GM21360 (cell line): ENCODE measurements around the gene C10orf88.

Source experiments
- ATAC-seq: cut with Tn5 transposase; IDR thresholded peaks from one replicate; pipeline ENCODE4 v1.9.1; 2021; ENCODE audit warnings: mild to moderate bottlenecking, moderate library complexity; ENCODE audit not compliant: unreplicated experiment

Gene C10orf88

GRCh38 chr10:122953902-122954730 lies at the start of gene C10orf88:
C10orf88 (minus strand) TSS chr10:122954227; CDS start chr10:122954178, 49 bp downstream.
- ATAC-seq: peak; percentile 99

GRCh38 chr10:123001370-123001769 lies 47.3 kb upstream of the C10orf88 start:
- no peak for ATAC-seq

GRCh38 chr10:123000155-123000554 lies 46.1 kb upstream of the C10orf88 start:
- no peak for ATAC-seq

DNA sequence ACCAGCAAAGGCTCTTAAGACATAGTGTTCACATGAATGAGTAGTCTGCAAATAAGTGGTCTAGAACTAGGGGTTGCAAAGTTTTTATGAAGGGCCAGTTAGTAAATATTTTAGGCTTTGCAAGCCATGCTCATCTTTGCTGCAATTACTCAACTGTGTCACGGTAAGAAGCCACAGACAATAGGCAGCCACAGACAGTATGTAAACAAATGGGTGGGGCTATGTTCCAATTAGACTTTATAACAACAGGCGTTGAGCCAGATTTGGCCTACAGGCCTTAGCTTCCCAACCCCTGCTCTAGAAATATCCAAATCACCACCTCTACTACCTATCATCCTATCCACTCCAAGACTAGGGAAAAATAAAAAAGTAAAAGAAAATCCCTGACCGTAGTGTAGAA lies 45.3 kb upstream of the C10orf88 start:
- no peak for ATAC-seq

- no peak for ATAC-seq
Observed at GRCh38 chr10:122998934-122999333, 44.9 kb upstream of the C10orf88 start.

DNA sequence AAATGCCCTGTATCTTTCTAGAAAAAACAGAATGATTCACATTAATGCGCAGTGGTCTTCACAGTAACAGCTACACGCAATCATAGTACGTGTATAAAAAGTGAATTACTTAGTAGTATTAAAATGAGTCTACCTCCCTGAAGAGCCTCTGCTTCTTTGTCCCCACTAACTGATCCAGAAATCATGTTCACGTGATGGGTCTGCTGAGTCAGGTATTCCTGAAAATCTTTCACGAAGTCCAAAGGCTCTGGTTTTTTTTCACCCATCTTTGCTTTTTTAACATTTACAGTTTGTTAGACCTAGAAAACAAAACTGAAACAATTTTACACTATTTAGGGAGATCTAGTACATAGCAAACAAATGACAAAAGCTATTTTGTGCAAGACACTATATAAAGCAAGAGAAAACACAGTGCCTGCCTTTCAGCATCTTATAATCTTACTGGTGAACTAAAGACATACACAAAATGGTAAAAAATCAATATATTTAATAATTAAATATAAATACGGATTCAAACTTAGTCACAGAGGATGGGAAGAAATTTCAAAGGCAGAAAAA lies 44.4 kb upstream of the C10orf88 start:
- ATAC-seq: no peak

DNA sequence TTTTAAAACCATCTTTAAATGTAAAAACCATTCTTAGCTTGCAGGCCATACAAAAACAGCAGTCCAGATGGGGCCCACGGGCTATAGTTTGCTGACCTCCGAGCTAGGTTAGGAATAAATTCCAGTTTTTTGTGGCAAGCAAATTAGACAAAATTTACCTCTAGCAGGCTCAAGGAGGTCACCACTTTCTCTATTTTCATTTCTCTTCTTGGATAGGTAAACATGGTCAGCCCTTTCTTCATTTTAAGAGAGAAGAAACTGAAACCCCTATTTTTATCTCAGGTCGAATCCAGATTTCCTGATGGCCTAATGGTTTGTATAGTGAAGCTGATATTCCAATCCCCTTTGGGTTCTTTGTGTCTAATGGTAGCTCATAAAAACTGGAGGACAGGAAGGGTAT lies 43.8 kb upstream of the C10orf88 start:
- no peak for ATAC-seq

DNA sequence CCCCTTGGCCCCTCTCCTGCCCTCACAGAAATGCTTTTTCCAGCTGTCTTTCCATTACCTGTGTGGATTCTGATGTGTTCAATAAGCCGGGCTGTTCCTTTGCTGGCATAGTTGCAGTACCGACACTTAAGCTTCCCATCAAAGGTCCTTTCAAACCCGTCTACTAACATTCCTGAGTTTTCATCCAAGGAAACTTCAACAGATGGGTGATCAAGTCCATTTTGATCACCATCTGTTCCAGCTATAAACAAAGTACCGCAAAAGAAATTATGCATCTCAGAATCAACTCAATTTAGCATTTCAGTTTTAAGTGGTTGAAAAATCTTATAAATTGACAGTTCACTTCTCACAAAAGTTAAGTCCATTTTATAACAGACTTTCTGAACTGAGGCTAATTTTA lies 41.9 kb upstream of the C10orf88 start:
- no peak for ATAC-seq

GRCh38 chr10:122993797-122994336 lies 39.8 kb upstream of the C10orf88 start:
- no peak for ATAC-seq

GRCh38 chr10:122992031-122992585 lies 38.1 kb upstream of the C10orf88 start:
- ATAC-seq: no peak

DNA sequence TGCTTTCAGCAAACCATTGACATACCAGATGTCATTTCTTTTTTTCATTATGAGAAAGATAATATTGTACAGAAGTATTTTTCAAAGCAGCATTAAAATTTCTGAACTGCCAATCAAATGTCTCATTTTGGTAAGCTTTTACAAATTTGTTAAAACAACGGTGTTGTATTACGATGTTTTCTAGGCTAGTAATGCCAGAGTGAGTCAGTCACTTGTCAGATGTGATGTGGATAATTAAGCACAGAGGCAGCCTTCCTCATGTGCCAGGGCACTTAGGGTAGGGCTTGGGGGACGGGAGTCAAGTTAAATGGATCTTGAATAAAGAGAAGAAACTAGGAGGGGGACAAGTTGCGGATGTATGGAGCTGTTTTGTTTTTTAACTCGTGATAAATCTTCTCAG lies 36.3 kb upstream of the C10orf88 start:
- no peak for ATAC-seq

DNA sequence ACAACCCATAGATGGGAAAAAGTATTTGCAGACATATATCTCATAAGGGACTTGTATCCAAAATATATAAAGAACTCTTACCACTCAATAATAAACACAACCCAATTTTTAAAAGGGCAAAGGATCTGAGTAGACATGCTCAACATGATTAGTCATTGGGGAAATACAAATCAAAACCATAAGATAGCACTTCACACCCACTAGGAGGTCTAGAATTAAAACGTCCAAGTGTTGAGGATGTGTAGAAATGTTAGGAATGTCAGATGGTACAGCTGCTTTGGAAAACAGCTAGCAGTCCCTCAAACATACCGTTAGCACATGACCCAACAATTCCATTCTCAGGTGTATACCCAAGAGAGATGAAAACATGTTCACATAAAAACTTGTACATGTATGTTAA lies 34.5 kb upstream of the C10orf88 start:
- ATAC-seq: no peak

GRCh38 chr10:122986335-122986734 lies 32.3 kb upstream of the C10orf88 start:
- no peak for ATAC-seq

- ATAC-seq: no peak
Observed at GRCh38 chr10:122984708-122985107, 30.7 kb upstream of the C10orf88 start.

- ATAC-seq: no peak
Observed at GRCh38 chr10:122983898-122984297, 29.9 kb upstream of the C10orf88 start.

DNA sequence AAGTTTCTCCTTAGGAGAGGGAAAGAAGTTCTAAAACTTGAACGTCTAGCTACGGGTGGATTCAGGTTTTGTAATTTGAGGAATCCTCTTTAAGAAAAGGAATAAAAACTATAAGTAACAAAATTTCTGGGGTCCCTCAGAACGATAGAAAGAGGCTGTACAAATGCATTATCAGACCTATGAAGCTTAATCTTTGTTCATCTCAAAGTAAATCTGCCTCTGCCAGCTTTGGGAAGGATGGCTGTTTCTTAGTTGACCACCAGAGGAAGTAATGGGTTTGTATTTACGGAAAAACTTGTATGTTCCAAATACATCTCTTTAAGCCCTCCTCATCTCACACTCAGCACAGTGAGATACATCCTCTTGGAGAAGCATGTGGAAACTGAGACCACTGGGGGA lies 27.0 kb upstream of the C10orf88 start:
- no peak for ATAC-seq

GRCh38 chr10:122980209-122981065 lies 26.4 kb upstream of the C10orf88 start, which contains the start of gene PSTK:
PSTK (plus strand) TSS chr10:122980401; CDS start chr10:122980480, 79 bp downstream.
- peak; percentile 98 for ATAC-seq

- ATAC-seq: no peak
Observed at GRCh38 chr10:122974543-122975064, 20.6 kb upstream of the C10orf88 start.

DNA sequence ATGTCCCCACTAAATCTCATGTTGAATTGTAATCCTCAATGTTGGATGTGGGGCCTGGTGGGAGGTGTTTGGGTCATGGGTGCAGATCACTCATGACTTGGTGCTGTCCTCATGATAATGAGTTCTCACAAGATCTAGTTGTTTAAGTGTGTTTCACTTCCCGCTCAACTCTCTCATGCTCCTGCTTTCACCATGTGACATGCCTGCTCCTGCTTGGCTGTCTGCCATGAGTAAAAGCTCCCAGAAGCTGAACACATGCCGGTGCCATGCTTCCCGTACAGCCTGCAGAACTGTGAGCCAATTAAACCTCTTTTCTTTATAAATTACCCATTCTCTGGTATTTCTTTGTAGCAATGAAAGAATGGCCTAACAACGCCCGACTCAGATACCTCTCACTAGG lies 20.0 kb upstream of the C10orf88 start:
- ATAC-seq: no peak

DNA sequence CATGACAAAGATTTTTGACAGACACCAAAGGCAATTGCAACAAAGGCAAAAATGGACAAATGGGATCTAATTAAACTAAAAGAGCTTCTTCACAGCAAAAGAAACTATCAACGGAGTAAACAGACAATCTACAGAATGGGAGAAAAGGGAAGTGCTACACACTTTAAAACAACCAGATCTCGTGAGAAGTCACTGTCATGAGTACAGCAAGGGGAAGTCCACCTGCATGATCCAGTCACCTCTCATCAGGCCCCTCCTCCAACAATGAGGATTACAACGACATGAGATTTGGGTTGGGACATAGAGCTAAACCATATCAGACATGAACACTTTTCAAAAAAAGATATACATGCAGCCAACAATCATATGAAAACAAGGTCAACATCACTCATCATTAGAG lies 14.7 kb upstream of the C10orf88 start:
- no peak for ATAC-seq

GRCh38 chr10:122966879-122967278 lies 12.9 kb upstream of the C10orf88 start:
- no peak for ATAC-seq
